Liver (tissue), 9 donors: ENCODE results near the gene KIRREL3. TPM values are rescaled to one million over a fixed set of nuclear protein-coding genes. Genes with fewer than 3 reads are reported as not detected.

Experiments
- DNase-seq: peaks from one replicate; pipeline ENCODE4 v3.0.0-alpha.2; 2017; ENCODE audit warnings: low spot score
- H3K27ac ChIP-seq, 2 donors: one replicate each; pipeline ENCODE4 v1.7.0; 2013; ENCODE audit warnings: inconsistent platforms in 2 of 2, low read length in 2 of 2, control low read depth in 1 of 2, low read depth in 1 of 2, mild to moderate bottlenecking in 1 of 2
- H3K27me3 ChIP-seq, 4 donors: one replicate each; pipeline versions ENCODE4 v1.6.1 to v1.7.0; 2013; ENCODE audit warnings: low read length in 3 of 4, inconsistent platforms in 1 of 4, mild to moderate bottlenecking in 1 of 4, moderate library complexity in 1 of 4; ENCODE audit not compliant: control insufficient read depth in 4 of 4, insufficient read depth in 4 of 4
- H3K36me3 ChIP-seq, 4 donors: one replicate each; pipeline versions ENCODE4 v1.6.1 to v1.7.0; 2013; ENCODE audit warnings: low read length in 3 of 4, mild to moderate bottlenecking in 3 of 4, low read depth in 1 of 4, moderate library complexity in 1 of 4; ENCODE audit not compliant: control insufficient read depth in 4 of 4, insufficient read depth in 3 of 4
- H3K4me1 ChIP-seq, 4 donors: one replicate each; pipeline versions ENCODE4 v1.6.1 to v1.7.0; 2013; ENCODE audit warnings: low read length in 3 of 4, mild to moderate bottlenecking in 3 of 4, moderate library complexity in 1 of 4; ENCODE audit not compliant: control insufficient read depth in 4 of 4, insufficient read depth in 4 of 4
- H3K4me3 ChIP-seq, 3 donors: one replicate each; pipeline versions ENCODE4 v1.6.1 to v1.7.0; 2013; ENCODE audit warnings: low read length in 3 of 3, control low read depth in 1 of 3, low read depth in 1 of 3, mild to moderate bottlenecking in 1 of 3
- H3K9ac ChIP-seq, 2 donors: one replicate each; pipeline ENCODE4 v1.7.0; 2013; ENCODE audit warnings: low read length in 2 of 2, mild to moderate bottlenecking in 2 of 2, moderate library complexity in 2 of 2, control low read depth in 1 of 2, low read depth in 1 of 2
- H3K9me3 ChIP-seq, 4 donors: one replicate each; pipeline versions ENCODE4 v1.6.1 to v1.7.0; 2013; ENCODE audit warnings: low read length in 3 of 4; ENCODE audit not compliant: control insufficient read depth in 4 of 4
- ATF3 ChIP-seq: IDR thresholded peaks from 2 replicates; pipeline ENCODE4 v1.6.1; 2016; ENCODE audit warnings: antibody characterized with exemption
- CTCF ChIP-seq: fragments of 150-350 bp; IDR thresholded peaks from 2 replicates; pipeline ENCODE4 v1.5.1; 2017; ENCODE audit warnings: improper control_type of control experiment, low read depth, low read length; ENCODE audit not compliant: missing input control
- EGR1 ChIP-seq, 2 donors: IDR thresholded peaks; 2 replicates each; pipeline ENCODE4 v1.6.1; 2016 to 2018; ENCODE audit warnings: antibody characterized with exemption in 2 of 2, low read depth in 2 of 2
- FOXA1 ChIP-seq: IDR thresholded peaks from 2 replicates; pipeline ENCODE4 v1.6.1; 2016; ENCODE audit warnings: antibody characterized with exemption
- FOXA2 ChIP-seq: IDR thresholded peaks from 2 replicates; pipeline ENCODE4 v1.6.1; 2016; ENCODE audit warnings: antibody characterized with exemption
- GABPA ChIP-seq, 2 donors: IDR thresholded peaks in 1 of 2; conservative IDR thresholded peaks in 1 of 2; 2 replicates each; pipeline ENCODE4 v1.6.1; 2016; ENCODE audit warnings: antibody characterized with exemption in 2 of 2, mild to moderate bottlenecking in 1 of 2, moderate library complexity in 1 of 2
- HNF4A ChIP-seq, 2 donors: conservative IDR thresholded peaks; 2 replicates each; pipeline ENCODE4 v1.6.1; 2016; ENCODE audit warnings: antibody characterized with exemption in 2 of 2, mild to moderate bottlenecking in 2 of 2
- HNF4G ChIP-seq: IDR thresholded peaks from 2 replicates; pipeline ENCODE4 v1.6.1; 2016; ENCODE audit warnings: antibody characterized with exemption
- JUND ChIP-seq, 2 donors: IDR thresholded peaks; 2 replicates each; pipeline ENCODE4 v1.6.1; 2016; ENCODE audit warnings: antibody characterized with exemption in 2 of 2
- MAX ChIP-seq: IDR thresholded peaks from 2 replicates; pipeline ENCODE4 v1.6.1; 2016; ENCODE audit warnings: antibody characterized with exemption
- NR2F2 ChIP-seq: IDR thresholded peaks from 2 replicates; pipeline ENCODE4 v1.6.1; 2016; ENCODE audit warnings: antibody characterized with exemption
- RAD21 ChIP-seq, 2 donors: IDR thresholded peaks; 2 replicates each; pipeline ENCODE4 v1.6.1; 2016; ENCODE audit warnings: antibody characterized with exemption in 2 of 2, mild to moderate bottlenecking in 2 of 2
- REST ChIP-seq: IDR thresholded peaks from 2 replicates; pipeline ENCODE4 v1.6.1; 2016; ENCODE audit warnings: antibody characterized with exemption, mild to moderate bottlenecking
- RXRA ChIP-seq, 2 donors: IDR thresholded peaks; 2 replicates each; pipeline ENCODE4 v1.6.1; 2017 to 2018; ENCODE audit warnings: antibody characterized with exemption in 2 of 2, mild to moderate bottlenecking in 1 of 2
- TAF1 ChIP-seq: conservative IDR thresholded peaks from 2 replicates; pipeline ENCODE4 v1.6.1; 2016; ENCODE audit warnings: antibody characterized with exemption, mild to moderate bottlenecking
- YY1 ChIP-seq: IDR thresholded peaks from 2 replicates; pipeline ENCODE4 v1.6.1; 2016; ENCODE audit warnings: antibody characterized with exemption, mild to moderate bottlenecking
- ZBTB33 ChIP-seq: IDR thresholded peaks from 2 replicates; pipeline ENCODE4 v1.6.1; 2016; ENCODE audit warnings: antibody characterized with exemption
- WGBS: extraction: QIAGEN DNeasy Blood & Tissue Kit; methylation state at CpG from one replicate; pipeline ENCODE4 v1.1.7; 2013; 5-methylcytosine and 5-hydroxymethylcytosine counted together
- polyA plus RNA-seq, 2 donors: library from polyadenylated mRNA; stranded (reverse) in 1 of 2; unstranded in 1 of 2; fragments of 200-250 nt in 1 of 2; fragments of >200 nt in 1 of 2; fragmentation: Nextera tagmentation in 1 of 2; extraction: Ambion mirVana in 1 of 2; gene quantifications; one replicate each; pipeline versions ENCODE4 v1.2.1 to v1.2.3, GENCODE V29; 2013 to 2015
- total RNA-seq, 2 donors: library from RNA; depleted of rRNA; stranded (reverse); fragments of >200 nt; gene quantifications; one replicate each; pipeline ENCODE4 v1.2.3, GENCODE V29; 2014
- donor health status: healthy.
- donor health status: healthy.
- donor health status: healthy.
- donor health status: healthy.
- donor health status: healthy.

The KIRREL3 gene
- total and polyA plus RNA-seq, 4 donors: 0.03 to 0.29 (median 0.08) TPM; not detected in 1

GRCh38 chr11:126380909-126381308 is 619.7 kb downstream of the KIRREL3 start:
- no peaks in the 10 kb centered on the region for H3K9me3 ChIP-seq
- no peak for DNase-seq
- H3K36me3 ChIP-seq: no peaks in the 10 kb centered on the region
- peaks cover 0 to 12% (median 6%) of the 10 kb centered on the region in 4 donors for H3K4me1 ChIP-seq
- TF ChIP-seq GABPA (IDR thresholded peaks at IDR 0.05 in 1 of 2, conservative IDR thresholded peaks at IDR 0.05 in 1 of 2) (no peak), TAF1 (no peak), ZBTB33 (no peak), HNF4A (conservative IDR thresholded peaks at IDR 0.05) (no peak), JUND (IDR thresholded peaks at IDR 0.05) (no peak), EGR1 (IDR thresholded peaks at IDR 0.05; ENCODE audit: low read depth in 2 of 2) (no peak), MAX (no peak), YY1 (no peak), CTCF (no peak), FOXA2 (no peak), HNF4G (no peak), FOXA1 (no peak)
- WGBS: 97% methylated on average over 4 of the region's 4 CpGs
- no peaks in the 10 kb centered on the region for H3K27me3 ChIP-seq
- no peak overlapping the region for H3K9ac ChIP-seq
- no peak overlapping the region for H3K4me3 ChIP-seq
- H3K27ac ChIP-seq: no peak overlapping the region

- Histone ChIP-seq H3K36me3 (no peaks in the 10 kb centered on the region), H3K9me3 (no peaks in the 10 kb centered on the region), H3K9ac (no peak overlapping the region), H3K27me3 (no peaks in the 10 kb centered on the region), H3K27ac (no peak overlapping the region), H3K4me3 (no peak overlapping the region), H3K4me1 (peaks cover 0 to 6% (median 5%) of the 10 kb centered on the region in 4 donors)
- TF ChIP-seq EGR1 (IDR thresholded peaks at IDR 0.05; ENCODE audit: low read depth in 2 of 2) (no peak), FOXA1 (no peak), RXRA (IDR thresholded peaks at IDR 0.05) (no peak), YY1 (no peak), TAF1 (no peak), NR2F2 (no peak), CTCF (no peak), MAX (no peak), REST (no peak), RAD21 (IDR thresholded peaks at IDR 0.05) (no peak), ATF3 (no peak), HNF4G (no peak)
- 69% methylated on average over 4 of the region's 4 CpGs for WGBS
- DNase-seq: no peak
Measured at GRCh38 chr11:126378763-126379162, 621.8 kb downstream of the KIRREL3 start.
